NCI-H1417 treated with DMSO at 0.1 percent for 48 hours (cell line): Measurements from ENCODE around the gene ACTL9.

Experiments
- DNase-seq: peaks from one replicate; lab custom pipeline; 2025; lab: John Stamatoyannopoulos, UW

The ACTL9 gene

GRCh38 chr19:8686549-8686948, 12.0 kb downstream of the ACTL9 start:
- no peak for DNase-seq

DNA sequence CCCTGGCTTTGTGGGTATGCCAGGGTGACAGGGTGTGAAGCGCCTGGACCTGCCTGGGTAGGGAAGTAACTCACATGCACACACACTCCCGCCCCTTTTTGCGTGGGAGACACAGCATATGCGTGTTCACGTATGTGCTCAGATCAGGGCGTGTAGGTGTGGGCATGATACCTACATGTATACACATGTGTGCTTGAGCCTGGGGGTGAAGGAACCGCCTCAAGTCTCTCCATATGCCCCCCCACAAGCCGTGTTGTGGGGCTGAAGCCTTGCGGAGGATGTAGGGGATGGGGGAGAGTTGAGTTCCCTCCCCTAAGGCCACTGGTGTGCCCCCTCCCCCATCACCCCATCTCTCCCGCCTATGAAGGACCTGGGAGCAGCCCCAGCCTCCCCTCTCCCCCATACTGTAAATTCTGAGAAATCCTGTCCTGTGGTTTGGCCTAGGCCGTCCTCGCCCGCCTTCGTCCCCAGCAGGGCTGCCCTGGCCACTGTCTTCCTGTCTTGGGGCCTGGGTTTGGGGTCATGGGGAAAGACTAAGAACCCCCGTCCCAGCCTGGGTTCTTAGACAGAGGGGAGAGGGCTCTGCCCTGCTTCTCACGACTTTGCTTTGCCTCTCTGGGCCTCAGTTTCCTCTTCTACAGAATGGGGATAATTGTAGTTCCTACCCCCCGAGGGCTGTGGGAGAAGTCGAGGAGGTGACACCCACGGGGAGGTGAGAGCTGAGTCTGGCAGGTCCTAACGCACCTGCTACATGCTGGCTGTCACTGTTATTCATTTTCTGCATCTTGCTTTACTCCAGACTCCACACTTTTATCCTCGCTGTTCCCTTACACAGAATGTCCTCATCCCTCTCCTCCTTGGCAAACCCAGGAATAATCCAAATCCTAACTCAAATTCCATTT, 14.3 kb downstream of the ACTL9 start:
- DNase-seq: no peak

DNA sequence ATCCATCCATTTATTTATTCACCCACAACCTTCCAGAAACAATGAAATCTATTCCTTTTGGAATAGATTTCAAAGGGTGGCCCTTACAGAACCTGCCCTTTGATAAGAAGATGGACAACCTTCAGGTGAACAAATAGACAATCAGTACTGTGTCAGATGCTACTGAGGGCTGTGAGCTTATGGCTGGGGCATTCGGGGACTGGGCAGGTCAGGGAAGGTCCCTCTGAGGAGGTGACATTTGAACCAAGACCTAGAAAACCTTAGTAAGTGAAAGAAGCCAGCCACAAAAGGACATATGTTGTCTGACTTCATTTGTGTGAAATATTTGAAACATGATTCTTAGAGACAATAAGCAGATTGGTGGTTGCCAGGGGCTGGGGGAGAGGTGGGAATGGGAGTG, 15.7 kb downstream of the ACTL9 start:
- DNase-seq: no peak

DNA sequence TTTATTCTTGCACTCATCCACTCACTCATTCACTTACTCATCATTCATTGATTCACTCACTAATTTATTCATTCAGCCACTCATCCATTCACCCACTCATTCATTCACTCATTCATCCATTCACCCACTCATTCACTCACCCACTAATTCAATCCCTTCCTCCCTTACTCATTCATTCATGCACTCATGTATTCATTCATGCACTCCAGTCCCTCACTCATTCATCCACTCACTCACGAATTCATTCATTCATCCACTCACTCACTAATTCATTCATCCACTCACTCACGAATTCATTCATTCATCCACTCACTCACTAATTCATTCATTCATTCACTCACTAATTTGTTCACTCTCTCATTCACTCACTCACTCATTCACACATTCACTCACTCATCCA, 16.1 kb downstream of the ACTL9 start:
- no peak for DNase-seq

DNA sequence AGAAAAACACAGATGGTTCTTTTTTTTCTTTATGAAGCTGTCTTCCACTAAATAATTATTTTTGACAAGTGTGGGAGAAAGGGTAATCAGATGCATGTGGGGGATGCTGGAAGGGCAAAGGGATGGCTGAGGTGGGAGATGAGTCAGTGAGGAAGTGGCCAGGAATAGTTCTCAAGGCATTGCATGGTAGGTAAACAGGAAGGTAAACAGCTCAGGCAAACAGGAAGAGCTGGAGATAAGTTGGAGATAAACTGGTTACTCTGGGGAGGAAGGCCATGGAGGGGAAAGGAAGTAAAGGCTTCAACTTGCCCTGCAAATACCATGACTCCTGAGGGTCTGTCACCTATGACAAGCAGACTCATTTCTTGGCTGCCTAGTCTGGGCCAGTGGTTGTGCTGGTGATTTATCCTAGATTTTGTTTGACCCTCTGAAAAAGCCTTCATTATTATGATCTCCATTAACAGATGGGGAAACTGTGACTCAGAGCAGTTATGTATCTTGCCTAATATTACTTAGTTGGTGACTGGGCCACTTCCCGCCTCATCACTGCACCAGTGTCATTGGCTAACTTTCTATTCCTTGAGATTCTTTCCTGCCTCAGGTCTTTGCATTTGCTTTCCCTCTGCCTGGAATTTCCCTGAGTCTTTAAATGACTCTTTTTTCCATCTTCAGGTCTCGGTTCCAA, 17.1 kb downstream of the ACTL9 start:
- no peak for DNase-seq

- no peak for DNase-seq
Measured at GRCh38 chr19:8680676-8681344, 17.8 kb downstream of the ACTL9 start.

DNA sequence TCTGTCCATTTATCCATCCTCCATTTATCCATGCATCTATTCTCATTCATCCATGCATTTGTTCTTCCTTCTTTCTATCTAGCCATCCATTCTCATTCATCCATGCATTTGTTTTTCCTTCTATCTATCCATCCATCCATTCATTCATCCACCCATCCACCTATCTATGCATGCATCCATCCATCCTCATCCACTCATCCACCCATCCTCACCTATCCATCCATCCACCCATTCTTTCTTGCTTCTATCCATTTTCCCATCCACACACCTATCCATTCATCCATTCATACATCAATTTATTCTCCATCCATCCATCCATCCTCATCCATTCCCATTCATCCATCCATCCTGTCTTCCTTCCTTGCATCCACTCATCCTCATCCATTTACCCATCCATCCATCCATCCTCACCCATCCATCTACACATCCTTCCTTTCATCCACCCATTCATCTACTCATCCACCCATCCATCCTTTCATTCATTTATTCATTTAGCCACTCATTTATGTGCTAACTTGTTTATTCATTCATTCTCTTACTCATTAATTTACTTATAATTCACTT, 20.3 kb downstream of the ACTL9 start:
- no peak for DNase-seq

DNA sequence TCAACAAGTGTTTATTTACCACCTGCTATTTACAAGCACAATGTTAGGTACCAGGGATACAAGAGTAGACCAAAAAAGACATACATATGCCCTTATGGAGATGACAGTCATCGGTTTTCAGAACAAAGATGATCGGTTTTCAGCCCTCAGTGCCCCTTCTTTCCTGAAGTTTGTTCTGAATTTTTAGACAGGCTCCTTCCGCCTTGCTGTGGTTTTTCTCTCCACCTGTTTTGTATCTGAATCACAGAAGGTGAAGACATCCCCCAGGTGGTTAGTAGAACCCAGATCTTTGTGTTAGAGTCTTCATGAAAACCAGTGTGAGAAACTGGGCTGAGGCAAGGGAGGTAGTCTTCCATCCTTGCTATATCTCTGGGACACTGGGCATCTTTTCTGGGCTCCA, 23.5 kb downstream of the ACTL9 start:
- no peak for DNase-seq

DNA sequence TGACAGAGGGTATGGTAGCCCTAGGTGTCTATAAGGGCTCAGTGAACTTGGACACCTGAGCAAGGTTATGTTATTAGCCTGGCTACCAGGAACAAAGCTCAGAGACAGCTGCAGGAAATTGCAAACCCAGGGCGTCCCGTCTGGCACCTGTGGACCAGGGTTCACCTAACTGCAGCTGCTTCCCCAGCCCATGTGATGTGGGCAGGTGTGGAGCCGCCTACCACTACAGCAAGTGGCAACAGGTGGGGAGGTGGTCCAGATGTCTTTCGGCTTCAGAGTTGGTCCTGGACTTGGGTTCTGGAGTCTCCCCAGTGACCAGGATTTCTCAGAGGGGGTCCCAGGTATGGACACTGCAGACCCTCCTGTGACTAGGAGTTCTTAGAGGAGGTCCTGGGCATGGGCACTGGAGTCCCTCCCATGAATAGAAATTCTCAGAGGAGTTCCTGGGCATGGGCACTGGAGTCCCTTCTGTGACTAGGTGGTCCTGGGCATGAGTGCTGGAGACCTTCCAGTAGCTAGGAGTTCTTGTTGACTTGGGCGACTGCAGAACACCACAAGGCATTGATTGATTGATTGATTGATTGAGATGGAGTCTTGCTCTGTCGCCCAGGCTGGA, 25.2 kb downstream of the ACTL9 start:
- DNase-seq: no peak

DNA sequence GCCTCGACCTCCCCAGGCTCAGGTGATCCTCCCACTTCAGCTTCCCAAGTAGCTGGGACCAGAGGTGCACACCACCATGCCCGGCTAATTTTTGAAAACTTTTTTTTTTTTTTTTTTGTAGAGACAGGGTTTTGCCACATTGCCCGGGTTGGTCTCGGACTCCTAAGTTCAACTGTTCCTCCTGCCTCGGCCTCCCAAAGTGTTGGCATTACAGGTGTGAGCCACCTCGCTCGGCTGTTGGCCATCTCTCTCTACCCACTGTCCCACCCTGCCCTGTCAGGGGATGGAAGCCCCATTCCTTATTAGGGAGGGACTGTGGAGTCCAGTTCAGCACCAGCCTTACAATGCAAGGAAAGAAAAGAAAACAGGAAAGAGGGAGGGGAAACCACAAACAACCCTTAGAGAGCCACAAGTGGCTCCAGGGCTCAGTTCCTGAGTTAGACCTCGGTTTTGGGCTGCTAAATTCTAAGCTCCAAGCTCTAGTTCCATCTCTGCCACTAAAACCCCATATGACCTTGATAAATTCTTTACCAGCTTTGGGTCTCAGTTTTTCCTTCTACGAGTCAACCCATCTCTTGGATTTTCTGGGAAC, 31.7 kb downstream of the ACTL9 start:
- DNase-seq: no peak

GRCh38 chr19:8665468-8666213, 33.0 kb downstream of the ACTL9 start:
- DNase-seq: no peak

DNA sequence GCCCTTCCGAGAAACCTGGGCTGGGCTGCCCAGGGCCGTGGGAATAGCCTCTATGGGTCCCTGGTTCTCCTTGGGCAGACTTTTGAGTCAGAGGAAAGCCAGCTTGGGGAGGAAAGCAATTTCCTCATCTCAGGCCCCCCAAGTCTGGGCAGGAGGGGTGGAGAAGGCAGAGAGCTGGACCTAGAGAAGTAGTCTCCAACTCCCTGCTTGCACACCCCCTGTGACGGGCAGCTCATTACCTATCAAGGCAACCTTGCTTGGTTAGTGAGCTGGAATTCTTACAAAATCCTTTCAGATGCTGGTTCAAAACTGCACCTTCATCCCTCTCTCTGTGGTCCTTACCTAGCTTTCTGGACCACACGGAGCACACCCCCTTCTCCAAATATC, 33.9 kb downstream of the ACTL9 start:
- no peak for DNase-seq

- DNase-seq: no peak
Measured at GRCh38 chr19:8663920-8664670, 34.5 kb downstream of the ACTL9 start.

- DNase-seq: no peak
Measured at GRCh38 chr19:8662263-8662662, 36.3 kb downstream of the ACTL9 start.

DNA sequence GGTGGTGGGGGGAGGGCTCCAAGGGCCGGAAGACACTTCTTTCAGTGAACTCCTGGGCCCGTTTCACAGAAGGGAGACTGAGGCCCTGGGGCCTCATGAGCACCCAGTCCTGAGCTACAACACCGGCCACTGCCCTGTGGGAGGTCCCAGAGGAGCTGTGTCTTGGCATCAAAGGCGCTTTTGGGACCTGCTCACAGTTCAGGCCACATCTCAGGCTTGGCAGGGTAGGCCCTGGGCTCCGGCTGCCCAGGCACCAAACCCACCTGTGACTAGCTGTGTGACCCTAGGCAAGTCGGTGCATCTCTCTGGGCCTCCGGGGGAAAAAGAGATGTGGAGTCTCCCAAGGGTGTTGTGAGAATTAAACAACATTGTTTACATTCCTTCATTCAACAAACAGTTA, 38.7 kb downstream of the ACTL9 start:
- no peak for DNase-seq

GRCh38 chr19:8657869-8658268, 40.7 kb downstream of the ACTL9 start:
- no peak for DNase-seq

DNA sequence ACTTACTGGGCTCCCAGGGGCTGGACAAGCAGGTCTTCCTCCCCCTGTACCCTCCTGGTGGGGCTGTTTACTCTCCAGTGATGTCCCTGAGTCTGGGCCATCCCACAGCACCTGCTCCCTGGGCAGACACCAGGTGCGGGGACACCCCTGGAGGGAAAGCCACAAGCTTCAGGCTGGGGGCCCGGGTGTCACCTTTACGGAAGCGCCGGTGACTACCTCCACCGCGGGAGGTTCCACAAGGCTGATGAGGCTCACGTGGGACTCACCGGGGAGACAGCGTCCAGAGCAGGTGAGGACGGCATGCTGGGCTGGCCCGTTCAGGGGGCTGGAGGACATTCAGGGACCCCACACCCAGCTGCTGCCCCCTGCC, 43.3 kb downstream of the ACTL9 start:
- no peak for DNase-seq

DNA sequence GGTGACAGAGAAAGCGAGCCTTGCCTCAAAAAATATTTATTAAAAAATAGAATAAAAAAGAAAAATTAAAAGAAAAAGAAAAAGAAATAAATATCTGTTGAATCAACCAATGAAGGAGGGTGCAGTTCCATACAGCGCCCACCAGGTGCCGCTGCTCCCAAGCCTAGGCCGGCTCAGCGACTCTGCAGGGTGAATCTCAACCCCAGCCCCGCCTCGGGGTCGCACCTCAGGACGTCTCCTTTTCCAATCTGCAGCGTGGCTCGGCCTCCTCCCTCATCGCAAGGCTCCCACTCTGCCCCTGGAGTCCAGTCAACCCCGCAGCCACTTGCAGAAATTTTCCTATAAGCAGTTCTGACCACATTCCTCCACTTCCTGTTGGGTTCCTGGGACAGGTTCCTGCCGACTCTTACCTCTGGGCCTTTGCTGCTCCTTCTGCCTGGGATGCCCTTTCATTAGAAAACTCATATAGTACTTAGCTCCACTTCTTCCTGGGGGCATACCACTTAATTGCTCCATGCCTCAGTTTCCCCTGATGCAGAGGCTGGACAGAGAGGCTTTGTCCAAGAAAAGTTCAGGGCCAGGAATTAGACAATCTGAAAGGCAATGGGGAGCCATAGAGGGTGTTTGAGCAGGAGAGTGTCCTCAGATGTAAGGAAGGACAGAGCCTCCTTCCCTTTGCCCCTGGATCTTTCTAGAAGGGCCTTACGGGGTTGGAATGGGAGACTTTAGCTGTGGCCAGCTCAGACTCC, 43.8 kb downstream of the ACTL9 start:
- no peak for DNase-seq

DNA sequence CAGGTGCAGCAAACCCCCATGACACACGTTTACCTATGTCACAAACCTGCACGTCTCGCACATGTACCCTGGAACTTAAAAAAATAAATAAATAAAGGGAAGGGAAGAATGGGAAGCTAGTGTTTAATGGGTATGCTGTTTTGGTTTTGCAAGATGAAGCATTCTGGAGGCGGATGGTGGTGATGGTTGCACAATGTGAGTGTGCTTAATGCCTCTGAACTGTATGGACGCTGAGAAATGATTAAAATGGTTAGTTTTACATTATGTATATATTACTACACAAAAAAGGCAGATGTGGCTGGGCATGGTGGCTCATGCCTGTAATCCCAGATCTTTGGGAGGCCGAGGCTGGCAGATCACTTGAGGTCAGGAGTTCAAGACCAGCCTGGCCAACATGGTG, 50.4 kb downstream of the ACTL9 start:
- no peak for DNase-seq
